ENCODE results near the gene PLEKHA5. TPM values are rescaled to one million over a fixed set of nuclear protein-coding genes. Genes with fewer than 3 reads are reported as not detected.

The PLEKHA5 gene
- total and polyA plus RNA-seq, 2 donors from 2014 or later: 26.6 to 52.9 TPM

- intact Hi-C loops (cut with DNase I): no loop called here
- no peak for TF ChIP-seq CTCF (IDR thresholded peaks at IDR 0.05; ENCODE audit: borderline replicate concordance, extremely low read depth, insufficient read depth)
Measured at GRCh38 chr12:19208456-19208855, 78.9 kb downstream of the PLEKHA5 start.

GRCh38 chr12:19209661-19210060 is 80.1 kb downstream of the PLEKHA5 start:
- DNase-seq: no peak
- peaks cover 0 to 3% (median 0%) of the 10 kb centered on the region in 3 donors for H3K4me1 ChIP-seq (ENCODE audit: control insufficient read depth in 2 of 3, insufficient read depth in 2 of 3, low read depth in 1 of 3, low read length in 3 of 3)
- H3K27me3 ChIP-seq (ENCODE audit: control insufficient read depth, insufficient read depth, low read length): no peaks in the 10 kb centered on the region
- TF ChIP-seq CTCF (IDR thresholded peaks at IDR 0.05; ENCODE audit: borderline replicate concordance, extremely low read depth, insufficient read depth): no peak
- no peak overlapping the region for H3K9ac ChIP-seq (ENCODE audit: low read length in 3 of 3)
- no peaks in the 10 kb centered on the region for H3K36me3 ChIP-seq (ENCODE audit: control insufficient read depth in 2 of 3, insufficient read depth in 3 of 3, low read length in 3 of 3)
- H3K4me3 ChIP-seq (ENCODE audit: low read length in 3 of 3): no peak overlapping the region
- FAIRE-seq: no peak
- intact Hi-C loops (cut with DNase I): no loop called here
- H3K9me3 ChIP-seq (ENCODE audit: control insufficient read depth in 2 of 3, insufficient read depth in 1 of 3, low read length in 3 of 3): no peaks in the 10 kb centered on the region
- H3K27ac ChIP-seq (ENCODE audit: low read depth in 2 of 2, low read length in 2 of 2): no peak overlapping the region

More at GRCh38 chr12:19208456-19208855, 78.9 kb downstream of the PLEKHA5 start:
- Histone ChIP-seq H3K9ac (ENCODE audit: low read length in 3 of 3) (no peak overlapping the region), H3K27me3 (ENCODE audit: control insufficient read depth, insufficient read depth, low read length) (no peaks in the 10 kb centered on the region), H3K36me3 (ENCODE audit: control insufficient read depth in 2 of 3, insufficient read depth in 3 of 3, low read length in 3 of 3) (no peaks in the 10 kb centered on the region), H3K4me3 (ENCODE audit: low read length in 3 of 3) (no peak overlapping the region), H3K27ac (ENCODE audit: low read depth in 2 of 2, low read length in 2 of 2) (no peak overlapping the region), H3K4me1 (ENCODE audit: control insufficient read depth in 2 of 3, insufficient read depth in 2 of 3, low read depth in 1 of 3, low read length in 3 of 3) (peaks cover 0 to 3% (median 0%) of the 10 kb centered on the region in 3 donors), H3K9me3 (ENCODE audit: control insufficient read depth in 2 of 3, insufficient read depth in 1 of 3, low read length in 3 of 3) (no peaks in the 10 kb centered on the region)
- DNase-seq (no peak), FAIRE-seq (no peak)

- Histone ChIP-seq H3K9ac (ENCODE audit: low read length in 3 of 3) (no peak overlapping the region), H3K4me1 (ENCODE audit: control insufficient read depth in 2 of 3, insufficient read depth in 2 of 3, low read depth in 1 of 3, low read length in 3 of 3) (peaks cover 0 to 3% (median 0%) of the 10 kb centered on the region in 3 donors), H3K4me3 (ENCODE audit: low read length in 3 of 3) (no peak overlapping the region), H3K9me3 (ENCODE audit: control insufficient read depth in 2 of 3, insufficient read depth in 1 of 3, low read length in 3 of 3) (no peaks in the 10 kb centered on the region), H3K27ac (ENCODE audit: low read depth in 2 of 2, low read length in 2 of 2) (no peak overlapping the region), H3K36me3 (ENCODE audit: control insufficient read depth in 2 of 3, insufficient read depth in 3 of 3, low read length in 3 of 3) (no peaks in the 10 kb centered on the region), H3K27me3 (ENCODE audit: control insufficient read depth, insufficient read depth, low read length) (no peaks in the 10 kb centered on the region)
- TF ChIP-seq CTCF (IDR thresholded peaks at IDR 0.05; ENCODE audit: borderline replicate concordance, extremely low read depth, insufficient read depth): no peak
- intact Hi-C loops (cut with DNase I): no loop called here
- FAIRE-seq: no peak
- no peak for DNase-seq
Measured at GRCh38 chr12:19211802-19212201, 82.3 kb downstream of the PLEKHA5 start.

GRCh38 chr12:19212245-19212644 is 82.7 kb downstream of the PLEKHA5 start:
- intact Hi-C loops (cut with DNase I): no loop called here

More at GRCh38 chr12:19212245-19212644, 82.7 kb downstream of the PLEKHA5 start:
- no peak overlapping the region for H3K9ac ChIP-seq (ENCODE audit: low read length in 3 of 3)
- FAIRE-seq: no peak
- no peaks in the 10 kb centered on the region for H3K9me3 ChIP-seq (ENCODE audit: control insufficient read depth in 2 of 3, insufficient read depth in 1 of 3, low read length in 3 of 3)
- no peak for TF ChIP-seq CTCF (IDR thresholded peaks at IDR 0.05; ENCODE audit: borderline replicate concordance, extremely low read depth, insufficient read depth)
- H3K4me3 ChIP-seq (ENCODE audit: low read length in 3 of 3): no peak overlapping the region
- peaks cover 0 to 3% (median 0%) of the 10 kb centered on the region in 3 donors for H3K4me1 ChIP-seq (ENCODE audit: control insufficient read depth in 2 of 3, insufficient read depth in 2 of 3, low read depth in 1 of 3, low read length in 3 of 3)
- no peaks in the 10 kb centered on the region for H3K27me3 ChIP-seq (ENCODE audit: control insufficient read depth, insufficient read depth, low read length)
- no peak for DNase-seq
- no peak overlapping the region for H3K27ac ChIP-seq (ENCODE audit: low read depth in 2 of 2, low read length in 2 of 2)
- no peaks in the 10 kb centered on the region for H3K36me3 ChIP-seq (ENCODE audit: control insufficient read depth in 2 of 3, insufficient read depth in 3 of 3, low read length in 3 of 3)

Measured in kidney (tissue), 14 donors.